Lower lobe of right lung (tissue), 2 donors: ENCODE results near the gene SMYD1. TPM values are rescaled to one million over a fixed set of nuclear protein-coding genes. Genes with fewer than 3 reads are reported as not detected.

ENCODE experiments used
- ATAC-seq, 2 donors: fragments of 200-7000 bp; cut with Tn5 transposase; one replicate each; pipeline ENCODE4 v1.9.1; 2020 to 2022; ENCODE audit warnings: mild to moderate bottlenecking in 2 of 2, moderate library complexity in 2 of 2
- DNase-seq: peaks from one replicate; pipeline ENCODE4 v3.0.0-alpha.2; 2020
- H3K27ac ChIP-seq: fragments of 200-600 bp; one replicate; pipeline ENCODE4 v1.8.0; 2022
- H3K27me3 ChIP-seq: fragments of 200-600 bp; one replicate; pipeline ENCODE4 v1.8.0; 2022; ENCODE audit warnings: low read depth
- H3K36me3 ChIP-seq: fragments of 200-600 bp; one replicate; pipeline ENCODE4 v1.8.0; 2022; ENCODE audit warnings: mild to moderate bottlenecking
- H3K4me1 ChIP-seq: fragments of 200-600 bp; one replicate; pipeline ENCODE4 v1.8.0; 2022
- H3K4me3 ChIP-seq: fragments of 200-600 bp; one replicate; pipeline ENCODE4 v1.8.0; 2022; ENCODE audit warnings: mild to moderate bottlenecking
- H3K9me3 ChIP-seq: fragments of 200-600 bp; one replicate; pipeline ENCODE4 v1.8.0; 2022
- intact Hi-C: fragments of 100-400 bp; cut with DNase I; formaldehyde crosslinking; loops from one replicate; pipeline ENCODE4 v1.11.0; 2022
- microRNA-seq: library from miRNA; unstranded; fragments of <30 nt; microRNA quantifications from one replicate; pipeline ENCODE4 v1.2.0, GENCODE V29; 2020; ENCODE audit warnings: borderline number of aligned reads
- total RNA-seq: library from RNA; stranded (reverse); fragmentation: NEBNext Ultra II Directional; extraction: Animal tissue kit (Norgen Biotek cat#: 25700); gene quantifications from one replicate; pipeline ENCODE4 v1.2.1, GENCODE V29; 2021
- TF ChIP-seq, protein P1 (sequence below): fragments of 200-600 bp; IDR thresholded peaks from one replicate; pipeline ENCODE4 v1.8.0; 2022; ENCODE audit warnings: antibody characterized with exemption, mild to moderate bottlenecking
- donor health status: DM: no; HTN: yes; CAD: no; lungs with severe emphysema.

SMYD1 gene
- total RNA-seq, 1 donor from 2014 or later = not detected

DNA sequence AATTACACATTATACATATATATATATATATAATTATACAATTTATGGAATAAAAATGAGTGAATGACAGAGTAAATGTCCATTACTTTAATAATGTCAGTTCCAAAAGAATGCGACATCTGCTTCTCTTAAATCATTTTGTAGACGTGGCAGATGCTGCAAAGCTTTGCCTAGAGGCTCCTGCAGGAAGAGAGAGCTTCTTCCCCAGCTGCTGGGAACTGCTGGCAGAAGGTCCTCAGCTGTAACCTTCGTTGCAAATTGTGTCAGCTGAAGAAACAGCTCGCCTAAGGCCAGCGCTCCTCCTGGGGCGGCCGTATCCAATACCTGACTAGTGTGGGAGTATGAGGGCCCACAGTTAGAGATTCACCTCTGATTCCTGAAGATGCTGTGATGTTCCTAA lies 92.9 kb downstream of the SMYD1 start:
- no peaks in the 10 kb centered on the region for H3K9me3 ChIP-seq
- TF ChIP-seq, protein P1, sequence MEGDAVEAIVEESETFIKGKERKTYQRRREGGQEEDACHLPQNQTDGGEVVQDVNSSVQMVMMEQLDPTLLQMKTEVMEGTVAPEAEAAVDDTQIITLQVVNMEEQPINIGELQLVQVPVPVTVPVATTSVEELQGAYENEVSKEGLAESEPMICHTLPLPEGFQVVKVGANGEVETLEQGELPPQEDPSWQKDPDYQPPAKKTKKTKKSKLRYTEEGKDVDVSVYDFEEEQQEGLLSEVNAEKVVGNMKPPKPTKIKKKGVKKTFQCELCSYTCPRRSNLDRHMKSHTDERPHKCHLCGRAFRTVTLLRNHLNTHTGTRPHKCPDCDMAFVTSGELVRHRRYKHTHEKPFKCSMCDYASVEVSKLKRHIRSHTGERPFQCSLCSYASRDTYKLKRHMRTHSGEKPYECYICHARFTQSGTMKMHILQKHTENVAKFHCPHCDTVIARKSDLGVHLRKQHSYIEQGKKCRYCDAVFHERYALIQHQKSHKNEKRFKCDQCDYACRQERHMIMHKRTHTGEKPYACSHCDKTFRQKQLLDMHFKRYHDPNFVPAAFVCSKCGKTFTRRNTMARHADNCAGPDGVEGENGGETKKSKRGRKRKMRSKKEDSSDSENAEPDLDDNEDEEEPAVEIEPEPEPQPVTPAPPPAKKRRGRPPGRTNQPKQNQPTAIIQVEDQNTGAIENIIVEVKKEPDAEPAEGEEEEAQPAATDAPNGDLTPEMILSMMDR = no peak
- H3K36me3 ChIP-seq = no peaks in the 10 kb centered on the region
- no peaks in the 10 kb centered on the region for H3K27me3 ChIP-seq
- H3K27ac ChIP-seq = no peak overlapping the region
- ATAC-seq = no peak
- no peak for DNase-seq
- H3K4me1 ChIP-seq = no peaks in the 10 kb centered on the region
- H3K4me3 ChIP-seq = no peak overlapping the region
- intact Hi-C loops = no loop called here

DNA sequence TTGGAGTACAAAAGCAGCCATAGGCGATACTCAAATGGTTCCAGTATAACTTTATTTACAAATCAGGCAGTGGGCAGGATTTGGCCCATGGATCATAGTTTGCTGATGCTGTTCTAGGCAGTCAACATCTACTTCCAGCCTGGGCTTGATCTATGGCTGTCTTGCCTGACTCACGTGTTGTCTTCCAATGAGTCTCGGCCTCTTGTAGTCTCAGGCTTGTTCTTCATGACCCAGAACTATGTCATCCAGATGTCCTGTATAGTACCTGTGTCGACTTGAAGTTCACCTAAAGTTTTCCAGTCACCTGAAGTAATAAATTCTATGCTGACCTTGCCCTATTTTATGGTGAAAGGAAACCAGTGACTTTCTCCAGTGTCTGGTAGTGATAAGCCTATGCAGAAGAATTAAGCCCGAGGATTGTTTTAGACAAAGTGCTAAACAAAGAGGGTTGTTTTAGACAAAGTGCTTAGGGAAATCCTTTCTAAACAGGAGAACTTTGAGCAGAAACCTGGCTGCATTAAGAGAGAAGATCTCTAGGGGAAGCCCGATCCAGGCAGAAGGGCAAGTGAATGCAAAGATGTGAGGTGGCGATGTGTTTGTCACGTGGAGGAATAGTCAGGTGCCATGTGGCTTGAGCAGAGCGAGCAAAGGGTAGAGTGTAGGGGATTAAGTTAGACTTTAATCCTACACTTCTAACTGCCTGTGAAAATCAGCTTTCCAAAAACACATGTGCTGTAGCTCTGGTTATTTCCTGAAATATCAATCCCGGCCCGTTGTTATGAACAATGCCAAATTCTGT lies 94.0 kb downstream of the SMYD1 start:
- TF ChIP-seq, protein P1 = no peak
- Histone ChIP-seq H3K27ac (no peak overlapping the region), H3K9me3 (no peaks in the 10 kb centered on the region), H3K36me3 (no peaks in the 10 kb centered on the region), H3K4me3 (no peak overlapping the region), H3K27me3 (no peaks in the 10 kb centered on the region), H3K4me1 (no peaks in the 10 kb centered on the region)
- no peak for DNase-seq
- no peak for ATAC-seq
- intact Hi-C loops = no loop called here

Small RNA genes lying within 50 kb of the gene (microRNA-seq; reads per million reads assigned to microRNA genes)
- not detected for gene MIR4780

Other genes starting within 250 kb of the SMYD1 start
- gene RGPD2, start 242.0 kb upstream of the SMYD1 start, total RNA-seq = 1.5 TPM
- not detected for gene RNU2-63P, start 51.3 kb upstream of the SMYD1 start, total RNA-seq
- gene KRCC1, start 12.0 kb upstream of the SMYD1 start, total RNA-seq = 24.7 TPM
- gene FABP1, start 60.2 kb downstream of the SMYD1 start, total RNA-seq = not detected
- 24.3 TPM for gene THNSL2, start 102.5 kb downstream of the SMYD1 start, total RNA-seq